HUES6 (cell line): ENCODE results near the gene CNTNAP5.

Experiments used
- H3K27ac ChIP-seq: 2 replicates; pipeline ENCODE4 v1.7.0; 2013; ENCODE audit warnings: low read depth, mild to moderate bottlenecking, low read length, inconsistent platforms
- H3K27me3 ChIP-seq: 2 replicates; pipeline ENCODE4 v1.6.1; 2013; ENCODE audit warnings: low read length; ENCODE audit not compliant: control insufficient read depth, insufficient read depth
- H3K36me3 ChIP-seq: 2 replicates; pipeline ENCODE4 v1.6.1; 2013; ENCODE audit warnings: low read length; ENCODE audit not compliant: control insufficient read depth, insufficient read depth
- H3K4me1 ChIP-seq: 2 replicates; pipeline ENCODE4 v1.6.1; 2013; ENCODE audit warnings: low read length; ENCODE audit not compliant: control insufficient read depth, insufficient read depth
- H3K4me3 ChIP-seq: 2 replicates; pipeline ENCODE4 v1.5.1; 2013; ENCODE audit warnings: low read depth, low read length
- H3K9ac ChIP-seq: one replicate; pipeline ENCODE4 v1.6.1; 2013; ENCODE audit warnings: mild to moderate bottlenecking, low read length
- H3K9me3 ChIP-seq: 2 replicates; pipeline ENCODE4 v1.6.1; 2013; ENCODE audit warnings: low read depth, low read length; ENCODE audit not compliant: control insufficient read depth, insufficient read depth

CNTNAP5 gene

DNA sequence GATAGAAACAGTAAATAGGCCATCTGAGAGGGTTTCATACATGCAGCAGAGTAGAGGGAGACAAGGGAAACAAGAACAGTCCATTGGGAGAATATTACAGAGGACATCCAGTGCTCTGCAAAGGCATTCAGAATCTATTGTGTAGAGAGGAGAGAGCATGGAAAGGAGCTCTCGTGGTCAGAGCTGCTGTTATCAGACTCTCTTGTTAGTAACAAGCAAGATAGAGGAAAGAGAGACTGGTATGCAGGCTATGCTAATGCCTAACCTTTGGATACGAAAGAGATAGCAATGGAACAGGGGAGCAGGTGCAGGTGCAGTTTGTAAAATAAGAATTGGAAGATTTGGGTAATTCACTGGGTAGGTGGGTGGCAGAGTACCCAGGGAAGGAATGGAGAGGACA lies 855.9 kb downstream of the CNTNAP5 start:
- Histone ChIP-seq H3K36me3 (no peaks in the 10 kb centered on the region), H3K9me3 (no peaks in the 10 kb centered on the region), H3K4me1 (no peaks in the 10 kb centered on the region; the same call in 1 of the 2 replicates), H3K4me3 (no peak overlapping the region), H3K27ac (no peak overlapping the region), H3K27me3 (no peaks in the 10 kb centered on the region), H3K9ac (no peak overlapping the region)

DNA sequence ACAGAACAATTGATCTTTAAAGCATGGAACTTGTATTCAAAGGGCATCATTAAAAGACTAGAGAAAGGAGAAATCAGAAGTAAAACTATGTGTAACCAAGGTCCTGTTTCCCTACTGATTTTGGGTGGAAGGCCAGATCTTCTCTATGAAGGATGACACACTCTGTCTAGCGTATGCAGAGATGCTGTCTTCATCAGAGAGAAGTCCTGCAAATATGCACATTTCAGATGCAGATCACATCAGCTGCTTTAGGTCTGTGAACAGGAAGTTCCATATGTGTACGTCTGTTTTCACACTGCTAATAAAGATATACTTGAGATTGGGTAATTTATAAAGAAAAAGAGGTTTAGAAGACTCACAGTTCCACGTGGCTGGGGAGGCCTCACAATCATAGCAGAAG lies 857.3 kb downstream of the CNTNAP5 start:
- H3K4me1 ChIP-seq, result no peaks in the 10 kb centered on the region; the same call in 1 of the 2 replicates
- H3K9me3 ChIP-seq, result no peaks in the 10 kb centered on the region
- H3K27ac ChIP-seq, result no peak overlapping the region
- H3K27me3 ChIP-seq, result no peaks in the 10 kb centered on the region
- H3K4me3 ChIP-seq, result no peak overlapping the region
- H3K9ac ChIP-seq, result no peak overlapping the region
- H3K36me3 ChIP-seq, result no peaks in the 10 kb centered on the region

DNA sequence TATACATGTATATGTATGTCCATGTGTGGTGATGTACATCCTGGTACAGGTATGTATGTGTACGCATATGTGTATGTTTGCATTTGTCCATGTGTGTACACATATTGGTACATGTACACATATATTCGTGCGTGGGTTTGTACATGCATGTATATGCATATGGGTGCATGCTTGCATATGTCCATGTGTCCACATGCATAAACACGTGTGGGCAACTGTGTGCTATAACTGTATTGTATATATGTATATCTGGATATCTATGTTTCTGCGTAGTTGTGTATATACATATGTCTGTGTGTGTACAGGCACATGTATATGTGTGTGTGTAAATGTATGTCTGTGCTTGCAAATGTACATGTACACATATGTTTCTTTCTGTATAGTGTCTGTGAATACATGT lies 858.5 kb downstream of the CNTNAP5 start:
- no peak overlapping the region for H3K4me3 ChIP-seq
- no peaks in the 10 kb centered on the region for H3K27me3 ChIP-seq
- no peak overlapping the region for H3K9ac ChIP-seq
- no peaks in the 10 kb centered on the region for H3K9me3 ChIP-seq
- no peaks in the 10 kb centered on the region for H3K36me3 ChIP-seq
- no peaks in the 10 kb centered on the region; the same call in 1 of the 2 replicates for H3K4me1 ChIP-seq
- no peak overlapping the region for H3K27ac ChIP-seq

DNA sequence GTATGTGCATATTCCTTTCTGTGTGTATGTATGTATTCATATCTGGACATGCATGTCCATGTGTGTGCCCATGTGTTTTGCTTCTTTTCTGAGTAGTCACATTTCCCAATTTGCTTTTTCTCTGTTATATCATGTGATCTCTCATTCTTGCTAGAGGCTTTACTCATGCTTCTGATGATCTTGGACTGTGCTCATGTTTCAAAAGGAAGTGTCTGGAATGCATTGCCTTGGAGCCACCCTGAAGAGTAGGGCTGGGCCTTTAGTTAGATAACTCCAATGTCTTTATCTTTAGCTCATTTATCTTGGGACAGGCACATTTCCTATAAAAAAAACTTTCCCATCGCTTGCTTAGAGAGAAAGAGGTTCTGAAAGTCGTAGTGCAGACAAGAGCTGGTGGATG lies 859.2 kb downstream of the CNTNAP5 start:
- no peaks in the 10 kb centered on the region for H3K36me3 ChIP-seq
- H3K4me3 ChIP-seq, result no peak overlapping the region

DNA sequence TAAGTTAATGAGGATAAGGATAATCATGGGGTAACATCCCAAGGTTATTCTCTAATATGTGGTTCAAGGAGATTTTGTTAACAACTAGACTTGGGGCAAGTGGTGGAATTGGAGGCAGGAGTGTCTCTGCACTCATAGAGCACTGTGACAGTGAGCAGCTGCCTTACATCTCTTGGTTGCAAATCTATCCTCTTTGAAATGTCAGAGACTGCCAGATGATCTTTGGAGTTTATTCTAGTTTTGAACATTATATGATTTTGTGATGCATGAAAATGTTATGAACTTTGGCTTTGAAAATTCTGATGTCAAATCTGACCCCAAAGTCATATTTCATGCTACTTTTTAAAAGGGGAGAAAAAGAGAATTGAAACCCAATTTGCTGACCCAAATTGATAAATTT lies 861.1 kb downstream of the CNTNAP5 start:
- H3K36me3 ChIP-seq, result no peaks in the 10 kb centered on the region
- no peak overlapping the region for H3K4me3 ChIP-seq
- no peaks in the 10 kb centered on the region; the same call in 1 of the 2 replicates for H3K4me1 ChIP-seq
- H3K9me3 ChIP-seq, result no peaks in the 10 kb centered on the region
- H3K27me3 ChIP-seq, result no peaks in the 10 kb centered on the region
- no peak overlapping the region for H3K9ac ChIP-seq
- H3K27ac ChIP-seq, result no peak overlapping the region

More for the DNA sequence above, 859.2 kb downstream of the CNTNAP5 start:
- Histone ChIP-seq H3K27me3 (no peaks in the 10 kb centered on the region), H3K27ac (no peak overlapping the region), H3K9me3 (no peaks in the 10 kb centered on the region), H3K9ac (no peak overlapping the region), H3K4me1 (no peaks in the 10 kb centered on the region; the same call in 1 of the 2 replicates)

DNA sequence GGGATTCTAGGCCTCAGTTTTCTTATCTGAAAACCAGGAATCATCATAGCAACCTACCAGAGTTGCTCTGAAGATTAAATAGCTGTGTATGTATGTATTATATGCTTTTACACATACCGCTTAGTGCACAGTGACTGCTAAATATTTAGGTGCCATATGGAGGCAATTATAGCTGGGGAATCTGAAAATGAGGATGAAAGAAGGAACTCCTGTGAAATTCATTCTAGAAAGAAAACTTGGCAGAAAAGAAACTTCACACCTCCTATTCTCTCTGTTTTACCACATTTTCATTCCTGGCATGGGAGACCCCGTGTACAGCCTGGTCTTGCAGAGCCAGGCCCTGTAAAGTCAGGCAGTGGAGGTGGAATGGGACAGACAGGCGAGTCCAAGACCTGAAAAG lies 862.4 kb downstream of the CNTNAP5 start:
- Histone ChIP-seq H3K27me3 (no peaks in the 10 kb centered on the region), H3K27ac (no peak overlapping the region), H3K36me3 (no peaks in the 10 kb centered on the region), H3K9ac (no peak overlapping the region), H3K9me3 (no peaks in the 10 kb centered on the region), H3K4me1 (no peaks in the 10 kb centered on the region), H3K4me3 (no peak overlapping the region)

DNA sequence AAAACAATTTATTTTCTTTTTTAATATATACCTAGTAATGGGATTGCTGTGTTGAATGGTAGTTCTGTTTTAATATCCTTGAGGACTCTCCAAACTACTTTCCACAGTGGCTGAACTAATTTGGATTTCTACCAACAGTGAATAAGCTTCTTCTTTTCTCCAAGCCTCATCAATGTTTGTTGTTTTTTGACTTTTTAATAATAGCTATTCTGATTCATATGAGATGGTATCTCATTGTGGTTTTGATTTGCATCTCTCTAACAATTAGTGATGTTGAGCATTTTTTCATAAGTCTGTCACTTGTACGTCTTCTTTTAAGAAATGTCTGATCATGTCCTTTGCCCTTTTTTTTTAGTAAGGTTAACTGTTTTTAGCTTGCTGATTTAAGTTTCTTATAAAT lies 863.3 kb downstream of the CNTNAP5 start:
- H3K27ac ChIP-seq, result no peak overlapping the region
- no peaks in the 10 kb centered on the region for H3K36me3 ChIP-seq
- no peak overlapping the region for H3K4me3 ChIP-seq
- no peaks in the 10 kb centered on the region for H3K4me1 ChIP-seq
- no peaks in the 10 kb centered on the region for H3K27me3 ChIP-seq
- H3K9ac ChIP-seq, result no peak overlapping the region
- no peaks in the 10 kb centered on the region for H3K9me3 ChIP-seq

DNA sequence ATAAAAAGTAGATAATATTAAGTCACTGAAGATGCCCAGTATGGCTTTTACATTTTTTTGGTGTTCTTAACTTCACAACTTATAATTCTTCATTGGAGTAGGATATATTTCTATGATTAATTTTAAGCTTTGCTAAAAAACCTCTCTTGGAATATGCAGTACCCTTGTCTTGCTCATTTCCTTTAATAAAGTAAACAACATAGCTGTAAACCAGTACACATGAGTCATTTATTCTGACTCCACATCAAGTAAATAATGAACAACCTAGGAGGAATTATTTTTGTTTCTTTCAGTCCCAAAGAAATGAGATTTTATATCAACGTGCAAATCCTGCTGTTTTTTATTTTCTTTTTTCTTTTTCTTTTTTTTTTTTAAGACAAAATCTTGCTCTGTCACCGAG lies 869.1 kb downstream of the CNTNAP5 start:
- Histone ChIP-seq H3K4me3 (no peak overlapping the region), H3K27ac (no peak overlapping the region), H3K27me3 (no peaks in the 10 kb centered on the region), H3K4me1 (no peaks in the 10 kb centered on the region), H3K9ac (no peak overlapping the region), H3K36me3 (no peaks in the 10 kb centered on the region), H3K9me3 (no peaks in the 10 kb centered on the region)

DNA sequence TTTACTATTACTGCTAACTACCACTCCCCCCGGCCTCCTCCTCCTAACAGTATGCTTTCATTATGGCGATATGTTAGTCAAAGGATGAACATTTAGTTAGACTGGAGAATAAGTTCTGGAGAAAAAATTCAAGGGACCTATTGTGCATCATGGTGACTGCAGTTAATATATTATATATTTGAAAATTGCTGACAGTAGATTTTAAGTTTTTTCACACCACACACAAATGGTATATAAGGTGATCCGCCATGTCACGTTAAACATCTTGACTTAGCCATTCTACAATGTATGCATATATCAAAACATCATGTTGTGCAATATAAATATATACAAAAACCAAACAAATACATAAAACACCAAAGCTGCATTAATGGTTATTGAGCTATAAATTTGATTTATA lies 873.7 kb downstream of the CNTNAP5 start:
- Histone ChIP-seq H3K36me3 (no peaks in the 10 kb centered on the region), H3K4me1 (no peaks in the 10 kb centered on the region), H3K4me3 (no peak overlapping the region), H3K9me3 (no peaks in the 10 kb centered on the region), H3K27ac (no peak overlapping the region), H3K27me3 (no peaks in the 10 kb centered on the region), H3K9ac (no peak overlapping the region)

DNA sequence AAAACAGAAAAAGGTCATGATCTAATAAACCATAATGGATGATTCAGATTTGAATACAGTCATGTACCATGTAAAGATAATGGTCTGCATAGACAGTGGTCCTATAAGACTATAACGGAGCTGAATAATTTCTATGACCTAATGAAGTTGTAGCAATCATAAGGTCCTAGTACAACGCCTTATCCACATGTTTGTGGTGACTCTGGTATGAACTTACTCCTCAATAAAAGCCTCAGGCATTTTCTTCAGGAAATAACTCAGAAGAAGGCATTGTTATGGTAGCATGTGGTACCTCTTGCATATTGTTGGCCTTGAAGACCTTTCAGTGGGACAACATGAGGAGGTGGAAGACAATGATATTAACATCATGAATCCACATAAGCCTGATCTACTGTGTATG lies 883.3 kb downstream of the CNTNAP5 start:
- no peaks in the 10 kb centered on the region for H3K36me3 ChIP-seq

DNA sequence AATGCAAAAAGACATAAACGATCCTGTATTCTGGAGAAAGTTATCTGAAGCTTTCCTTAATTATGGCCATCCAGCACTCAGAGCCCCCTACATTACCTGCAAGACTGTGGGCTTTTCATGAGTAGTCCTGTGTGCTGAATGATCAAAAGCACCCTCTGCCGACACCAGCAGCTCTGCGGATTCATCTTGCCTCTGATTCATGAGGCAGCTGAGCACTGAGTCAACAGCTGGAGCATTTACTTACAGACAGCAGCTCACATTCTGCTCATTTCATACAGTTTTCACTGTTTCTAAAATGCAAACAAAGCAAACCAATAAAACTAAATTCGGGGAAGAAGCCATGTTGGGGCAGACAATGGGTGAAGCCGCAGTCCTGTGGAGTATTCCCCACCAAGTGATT lies 886.5 kb downstream of the CNTNAP5 start:
- no peaks in the 10 kb centered on the region for H3K27me3 ChIP-seq
- no peaks in the 10 kb centered on the region for H3K36me3 ChIP-seq
- no peak overlapping the region for H3K9ac ChIP-seq
- H3K27ac ChIP-seq, result no peak overlapping the region
- H3K9me3 ChIP-seq, result no peaks in the 10 kb centered on the region
- H3K4me3 ChIP-seq, result no peak overlapping the region
- H3K4me1 ChIP-seq, result no peaks in the 10 kb centered on the region

More for the DNA sequence above, 883.3 kb downstream of the CNTNAP5 start:
- no peaks in the 10 kb centered on the region for H3K27me3 ChIP-seq
- no peak overlapping the region for H3K9ac ChIP-seq
- H3K9me3 ChIP-seq, result no peaks in the 10 kb centered on the region
- no peak overlapping the region for H3K4me3 ChIP-seq
- H3K27ac ChIP-seq, result no peak overlapping the region
- no peaks in the 10 kb centered on the region for H3K4me1 ChIP-seq

DNA sequence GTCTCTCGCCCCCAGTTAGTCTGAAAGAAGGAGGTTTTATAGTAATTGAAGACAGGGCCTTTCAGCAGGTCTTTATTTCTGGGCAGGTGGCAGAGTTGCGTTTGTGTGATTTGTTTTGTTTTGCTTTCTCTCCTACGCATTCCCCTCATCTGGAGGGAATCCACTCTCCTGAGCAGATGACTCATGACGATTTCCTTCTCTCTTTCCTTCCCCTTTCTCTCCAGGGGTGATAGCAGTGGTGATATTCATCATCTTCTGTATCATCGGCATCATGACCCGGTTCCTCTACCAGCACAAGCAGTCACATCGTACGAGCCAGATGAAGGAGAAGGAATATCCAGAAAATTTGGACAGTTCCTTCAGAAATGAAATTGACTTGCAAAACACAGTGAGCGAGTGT lies 888.8 kb downstream of the CNTNAP5 start:
- no peaks in the 10 kb centered on the region for H3K36me3 ChIP-seq
- H3K4me1 ChIP-seq, result no peaks in the 10 kb centered on the region
- H3K4me3 ChIP-seq, result no peak overlapping the region
- H3K27ac ChIP-seq, result no peak overlapping the region
- no peak overlapping the region for H3K9ac ChIP-seq
- no peaks in the 10 kb centered on the region for H3K27me3 ChIP-seq
- H3K9me3 ChIP-seq, result no peaks in the 10 kb centered on the region
